Stomach (tissue), 19 donors: ENCODE measurements around the gene TPTE2. TPM values are rescaled to one million over a fixed set of nuclear protein-coding genes. Genes with fewer than 3 reads are reported as not detected.
"Not testable (repeated sequence)": the region's sequence is repeated elsewhere in the genome, so short reads cannot be mapped to it uniquely, and the experiment has no call there.

ENCODE experiments used
- DNase-seq, 2 donors: peaks; one replicate each; pipeline versions ENCODE4 v3.0.0 to v3.0.0-alpha.2; 2013 to 2019
- H3K27ac ChIP-seq, 5 donors: fragments of 200-600 bp in 4 of 5; sonication (generic) in 4 of 5; one replicate each; pipeline ENCODE4 v1.5.1; 2013 to 2019; ENCODE audit warnings: mild to moderate bottlenecking in 1 of 5, moderate library complexity in 1 of 5
- H3K27me3 ChIP-seq, 3 donors: fragments of 200-600 bp; sonication (generic); one replicate each; pipeline ENCODE4 v1.5.1; 2017 to 2019; ENCODE audit warnings: mixed run types in 1 of 3
- H3K36me3 ChIP-seq, 4 donors: fragments of 200-600 bp; sonication (generic); 1 replicate in 3 of 4; 2 replicates in 1 of 4; pipeline ENCODE4 v1.5.1; 2016 to 2019
- H3K4me1 ChIP-seq, 4 donors: fragments of 200-600 bp; sonication (generic); one replicate each; pipeline ENCODE4 v1.5.1; 2016 to 2019
- H3K4me3 ChIP-seq, 4 donors: fragments of 200-600 bp; sonication (generic) in 3 of 4; one replicate each; pipeline ENCODE4 v1.5.1; 2016 to 2019; ENCODE audit warnings: mild to moderate bottlenecking in 1 of 4
- H3K9me3 ChIP-seq, 4 donors: fragments of 200-600 bp; sonication (generic); one replicate each; pipeline ENCODE4 v1.5.1; 2016 to 2019
- EP300 ChIP-seq: sonication (generic); formaldehyde crosslinking; IDR thresholded peaks from one replicate; pipeline ENCODE4 v1.6.1; 2017; ENCODE audit warnings: antibody characterized with exemption
- POLR2A ChIP-seq, 4 donors: fragments of 450-650 bp; IDR thresholded peaks; one replicate each; pipeline ENCODE4 v1.6.1; 2016; ENCODE audit warnings: antibody characterized with exemption in 4 of 4, control low read depth in 2 of 4, mild to moderate bottlenecking in 1 of 4, moderate library complexity in 1 of 4
- POLR2AphosphoS5 ChIP-seq, 3 donors: sonication (generic); formaldehyde crosslinking; IDR thresholded peaks; one replicate each; pipeline ENCODE4 v1.6.1; 2016; ENCODE audit warnings: antibody characterized with exemption in 3 of 3
- WGBS, 5 donors: extraction: QIAGEN DNeasy Blood & Tissue Kit in 3 of 5; methylation state at CpG; one replicate each; pipeline versions ENCODE4 v1.1.5 to v1.1.7; 2013 to 2018; 5-methylcytosine and 5-hydroxymethylcytosine counted together
- intact Hi-C: fragments of 100-400 bp; cut with DNase I; formaldehyde crosslinking; loops from one replicate; pipeline ENCODE4 v1.15.1; 2023; ENCODE audit warnings: low total_unique reads
- long read RNA-seq, 10 donors: transcript quantifications; one replicate each; lab custom pipeline, GENCODE V29; 2026
- polyA plus RNA-seq, 3 donors: library from polyadenylated mRNA; stranded (reverse); fragments of 200-250 nt; gene quantifications; one replicate each; pipeline ENCODE4 v1.2.3, GENCODE V29; 2013
- total RNA-seq, 5 donors: library from RNA; depleted of rRNA; stranded (reverse); fragments of >200 nt; gene quantifications; one replicate each; pipeline versions ENCODE4 v1.1.0 to v1.2.3, GENCODE V29; 2014 to 2016
- TF ChIP-seq, protein P1 (sequence below), 7 experiments: fragments of 450-650 bp in 4 of 7; fragments of 200-600 bp in 3 of 7; sonication (generic) in 3 of 7; IDR thresholded peaks; one replicate each; pipeline ENCODE4 v1.5.1; 2016 to 2019; ENCODE audit warnings: antibody characterized with exemption in 7 of 7, control low read depth in 2 of 7, mild to moderate bottlenecking in 1 of 7
- donor health status: healthy with polysubstance abuse.
- donor health status: Bipolar disorder and iron deficiency.
- donor health status: healthy.

Gene TPTE2
- total RNA-seq (1 to 10 TPM in 1 of 5 donors, not detected in 4; 1.2 TPM), polyA plus RNA-seq (not detected)
- long read RNA-seq, donor 1 = 0 reads
- long read RNA-seq, donor 2 = 0 reads
- long read RNA-seq, donor 3 = 0 reads
- long read RNA-seq, donor 4 = 0 reads
- long read RNA-seq, donor 5 = 0 reads
- long read RNA-seq, donor 6 = 0 reads
- long read RNA-seq, donor 7 = 0 reads
- long read RNA-seq, donor 8 = 0 reads
- long read RNA-seq, donor 9 = 0 reads
- long read RNA-seq, donor 10 = 0 reads

- H3K27me3 ChIP-seq, H3K4me1 ChIP-seq, DNase-seq, H3K27ac ChIP-seq, intact Hi-C loops, H3K4me3 ChIP-seq, H3K36me3 ChIP-seq, H3K9me3 ChIP-seq: not testable (repeated sequence)
- 88 to 93% (median 89%) methylated on average over 26 to 32 of the region's 32 CpGs for WGBS, 5 donors
Observed at GRCh38 chr13:19561127-19561582, at the start of gene TPTE2. TSS of gene TPTE2 (minus strand) at chr13:19561532. CDS start at chr13:19503234, 58,298 bp downstream.

DNA sequence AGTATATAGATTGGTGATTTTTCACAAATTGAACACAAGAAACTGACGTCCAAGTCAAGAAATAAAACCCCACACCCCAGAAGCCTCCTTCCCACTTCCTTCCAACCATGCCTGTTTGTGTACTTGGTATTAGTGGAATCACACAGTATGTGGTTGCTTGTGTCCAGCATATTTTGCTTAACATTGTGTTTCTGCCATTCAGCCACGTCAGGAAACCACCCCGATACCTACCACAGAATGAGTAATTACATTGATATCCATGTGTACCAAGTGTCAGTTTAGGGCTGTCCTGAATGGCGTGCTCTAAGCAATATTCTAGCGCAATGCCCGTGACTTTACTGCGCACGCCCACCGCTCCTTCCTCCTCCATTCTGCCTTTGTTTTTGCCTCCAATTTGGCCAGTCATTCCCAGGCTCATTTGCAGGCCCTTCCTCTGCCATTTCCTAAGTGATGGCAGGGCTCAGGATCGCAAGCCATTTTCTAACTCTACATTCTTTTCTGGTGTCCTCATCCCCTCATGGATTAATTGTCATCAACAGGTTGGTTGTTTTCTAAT lies 46.3 kb upstream of the TPTE2 start:
- DNase-seq = no peak
- intact Hi-C loops = no loop called here
- peaks cover 0 to 3% (median under 1%) of the 10 kb centered on the region in 4 donors for H3K4me1 ChIP-seq
- TF ChIP-seq EP300 (no peak), POLR2AphosphoS5 (IDR thresholded peaks at IDR 0.05) (no peak), POLR2A (IDR thresholded peaks at IDR 0.05) (no peak)
- TF ChIP-seq, protein P1, sequence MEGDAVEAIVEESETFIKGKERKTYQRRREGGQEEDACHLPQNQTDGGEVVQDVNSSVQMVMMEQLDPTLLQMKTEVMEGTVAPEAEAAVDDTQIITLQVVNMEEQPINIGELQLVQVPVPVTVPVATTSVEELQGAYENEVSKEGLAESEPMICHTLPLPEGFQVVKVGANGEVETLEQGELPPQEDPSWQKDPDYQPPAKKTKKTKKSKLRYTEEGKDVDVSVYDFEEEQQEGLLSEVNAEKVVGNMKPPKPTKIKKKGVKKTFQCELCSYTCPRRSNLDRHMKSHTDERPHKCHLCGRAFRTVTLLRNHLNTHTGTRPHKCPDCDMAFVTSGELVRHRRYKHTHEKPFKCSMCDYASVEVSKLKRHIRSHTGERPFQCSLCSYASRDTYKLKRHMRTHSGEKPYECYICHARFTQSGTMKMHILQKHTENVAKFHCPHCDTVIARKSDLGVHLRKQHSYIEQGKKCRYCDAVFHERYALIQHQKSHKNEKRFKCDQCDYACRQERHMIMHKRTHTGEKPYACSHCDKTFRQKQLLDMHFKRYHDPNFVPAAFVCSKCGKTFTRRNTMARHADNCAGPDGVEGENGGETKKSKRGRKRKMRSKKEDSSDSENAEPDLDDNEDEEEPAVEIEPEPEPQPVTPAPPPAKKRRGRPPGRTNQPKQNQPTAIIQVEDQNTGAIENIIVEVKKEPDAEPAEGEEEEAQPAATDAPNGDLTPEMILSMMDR (IDR thresholded peaks at IDR 0.05) = no peak
- H3K9me3 ChIP-seq = peaks cover 0 to 7% (median 0%) of the 10 kb centered on the region in 4 donors
- 92 to 98% (median 94%) methylated on average over 10 of the region's 10 CpGs for WGBS, 5 donors
- H3K27ac ChIP-seq = no peak overlapping the region
- H3K36me3 ChIP-seq = no peaks in the 10 kb centered on the region
- H3K4me3 ChIP-seq = no peak overlapping the region
- H3K27me3 ChIP-seq = peaks cover 0 to 14% (median 0%) of the 10 kb centered on the region in 3 donors

DNA sequence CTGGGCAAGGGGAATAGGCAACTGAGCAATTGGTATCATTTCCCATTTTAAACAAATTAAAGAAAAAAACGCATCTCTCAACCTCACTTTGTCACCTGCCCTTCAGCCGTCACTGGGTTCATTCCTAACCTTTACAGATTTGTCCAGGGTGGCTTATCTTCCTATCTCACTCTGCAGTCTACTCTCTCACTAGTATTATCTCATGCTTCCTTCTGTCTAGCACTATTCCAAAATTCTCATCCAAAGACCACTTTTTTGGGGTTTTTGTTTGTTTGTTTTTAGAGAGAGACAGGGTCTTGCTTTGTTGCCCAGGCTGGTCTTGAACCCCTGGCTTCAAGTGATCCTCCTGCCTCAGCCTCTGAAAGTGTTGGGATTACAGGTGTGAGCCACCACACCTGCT lies 45.4 kb upstream of the TPTE2 start:
- Histone ChIP-seq H3K36me3 (no peaks in the 10 kb centered on the region), H3K27ac (no peak overlapping the region), H3K27me3 (peaks cover 0 to 23% (median 8%) of the 10 kb centered on the region in 3 donors), H3K4me1 (peaks cover 6 to 12% (median 9%) of the 10 kb centered on the region in 4 donors), H3K9me3 (peaks cover 0 to 7% (median 0%) of the 10 kb centered on the region in 4 donors), H3K4me3 (no peak overlapping the region)
- TF ChIP-seq POLR2A (IDR thresholded peaks at IDR 0.05) (no peak), POLR2AphosphoS5 (IDR thresholded peaks at IDR 0.05) (no peak), EP300 (no peak)
- TF ChIP-seq, protein P1 (IDR thresholded peaks at IDR 0.05) = no peak
- intact Hi-C loops = no loop called here
- 87 to 97% (median 94%) methylated on average over 2 of the region's 2 CpGs for whole genome bisulfite sequencing, 5 donors
- DNase-seq = no peak

- TF ChIP-seq, protein P1 (IDR thresholded peaks at IDR 0.05) = no peak
- intact Hi-C loops = no loop called here
- Histone ChIP-seq H3K27ac (no peak overlapping the region), H3K9me3 (peaks cover 0 to 7% (median 0%) of the 10 kb centered on the region in 4 donors), H3K36me3 (no peaks in the 10 kb centered on the region), H3K27me3 (peaks cover 0 to 29% (median 14%) of the 10 kb centered on the region in 3 donors), H3K4me3 (no peak overlapping the region), H3K4me1 (peaks cover 6 to 17% (median 12%) of the 10 kb centered on the region in 4 donors)
- DNase-seq = no peak
Observed at GRCh38 chr13:19606152-19606551, 44.8 kb upstream of the TPTE2 start.
